SKM-1 treated with dmso at 0.1 percent for 144 hours (cell line): ENCODE measurements around the gene CTDP1.
"Not testable (repeated sequence)": the region's sequence is repeated elsewhere in the genome, so short reads cannot be mapped to it uniquely, and the experiment has no call there.

Source experiments
- DNase-seq: peaks from one replicate; lab custom pipeline; 2025; ENCODE audit not compliant: unreplicated experiment; lab: John Stamatoyannopoulos, UW

CTDP1 gene

GRCh38 chr18:79697976-79698375 lies 18.4 kb downstream of the CTDP1 start:
- DNase-seq: no peak

- no peak for DNase-seq
These were observed 19.2 kb downstream of the CTDP1 start for GRCh38 chr18:79698668-79699335.

GRCh38 chr18:79699653-79700052 lies 20.1 kb downstream of the CTDP1 start:
- no peak for DNase-seq

GRCh38 chr18:79702906-79703305 lies 23.3 kb downstream of the CTDP1 start:
- DNase-seq: no peak

GRCh38 chr18:79704631-79705030 lies 25.0 kb downstream of the CTDP1 start:
- no peak for DNase-seq

- DNase-seq: no peak
These were observed 25.7 kb downstream of the CTDP1 start for GRCh38 chr18:79705272-79705671.

- DNase-seq: no peak
These were observed 26.4 kb downstream of the CTDP1 start for GRCh38 chr18:79706006-79706405.

- no peak for DNase-seq
These were observed 27.1 kb downstream of the CTDP1 start for GRCh38 chr18:79706658-79707057.

- no peak for DNase-seq
These were observed 27.6 kb downstream of the CTDP1 start for GRCh38 chr18:79707239-79707638.

GRCh38 chr18:79707671-79708070 lies 28.1 kb downstream of the CTDP1 start:
- DNase-seq: no peak

GRCh38 chr18:79708412-79708811 lies 28.8 kb downstream of the CTDP1 start:
- DNase-seq: no peak

GRCh38 chr18:79712206-79712857 lies 32.7 kb downstream of the CTDP1 start:
- no peak for DNase-seq

- no peak for DNase-seq
These were observed 33.7 kb downstream of the CTDP1 start for GRCh38 chr18:79713341-79713740.

- DNase-seq: no peak
These were observed 35.1 kb downstream of the CTDP1 start for GRCh38 chr18:79714531-79715240.

GRCh38 chr18:79715280-79715679 lies 35.7 kb downstream of the CTDP1 start:
- no peak for DNase-seq

- DNase-seq: no peak
These were observed 37.5 kb downstream of the CTDP1 start for GRCh38 chr18:79717059-79717458.

GRCh38 chr18:79717555-79718074 lies 38.0 kb downstream of the CTDP1 start:
- no peak for DNase-seq

GRCh38 chr18:79718126-79718525 lies 38.5 kb downstream of the CTDP1 start:
- no peak for DNase-seq

GRCh38 chr18:79718878-79719477 lies 39.4 kb downstream of the CTDP1 start:
- DNase-seq: no peak

- not testable (repeated sequence) for DNase-seq
These were observed 40.1 kb downstream of the CTDP1 start for GRCh38 chr18:79719478-79720358.

GRCh38 chr18:79720359-79720733 lies 40.7 kb downstream of the CTDP1 start:
- DNase-seq: no peak
